GM23248 (cell line): ENCODE measurements around the gene MYLK.

ENCODE experiments used
- EZH2 ChIP-seq: fragments of 200-600 bp; sonication (generic); IDR thresholded peaks from 2 replicates; pipeline ENCODE4 v1.6.1; 2018; ENCODE audit warnings: antibody characterized with exemption, mild to moderate bottlenecking; ENCODE audit not compliant: insufficient read depth, poor library complexity, severe bottlenecking
- EZH2phosphoT487 ChIP-seq: fragments of 200-600 bp; sonication (generic); IDR thresholded peaks from 2 replicates; pipeline ENCODE4 v1.6.1; 2018; ENCODE audit warnings: antibody characterized with exemption, moderate library complexity, mild to moderate bottlenecking, low read depth; ENCODE audit not compliant: insufficient read depth

DNA sequence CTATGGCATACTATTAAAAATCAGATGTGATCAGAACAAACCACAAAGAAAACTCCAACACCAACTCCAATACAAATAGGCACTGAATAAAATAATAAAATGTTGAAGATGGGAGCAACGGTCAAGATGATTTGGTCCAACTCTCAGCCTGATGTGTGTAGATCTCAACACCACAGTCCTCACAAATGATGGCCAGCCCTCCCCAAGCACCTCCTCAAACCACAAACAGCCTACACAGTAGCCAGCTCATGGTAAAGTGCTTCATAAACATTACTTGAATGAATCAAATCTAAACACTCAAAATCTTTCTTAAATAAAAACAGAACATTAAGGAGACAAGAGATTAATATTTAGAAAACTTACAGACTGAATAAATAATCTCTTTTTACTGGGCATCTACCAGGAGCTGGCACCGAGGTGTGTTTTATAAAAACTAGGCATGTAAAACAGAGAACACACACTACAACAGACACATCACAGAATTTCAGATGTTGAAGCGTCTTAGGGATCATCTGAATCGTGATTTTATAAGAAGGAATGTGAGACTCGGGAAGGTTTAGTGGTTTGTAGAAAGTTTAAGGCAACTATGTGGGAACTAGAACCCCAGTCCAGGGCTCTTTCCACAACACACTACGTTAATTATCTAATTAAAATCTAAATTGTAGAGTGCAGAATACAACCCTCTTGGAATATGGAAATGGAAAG is 102.4 kb downstream of the MYLK start:
- no peak for TF ChIP-seq EZH2
- TF ChIP-seq EZH2phosphoT487 = no peak
